Keratinocyte (primary cell): ENCODE results near the gene CBY1. TPM values are rescaled to one million over a fixed set of nuclear protein-coding genes. Genes with fewer than 3 reads are reported as not detected.

ENCODE experiments used
- DNase-seq: peaks from one replicate; pipeline ENCODE4 v3.0.0-alpha.2; 2011; ENCODE audit warnings: low read depth, missing footprints, low spot score
- FAIRE-seq: peaks from 2 replicates; lab custom pipeline; 2011; peaks lifted over from hg19 to GRCh38; lab: Jason Lieb, UNC
- H2AFZ ChIP-seq: 2 replicates; pipeline ENCODE4 v1.6.0; 2012; ENCODE audit warnings: low read length, control low read depth, inconsistent platforms; ENCODE audit not compliant: control insufficient read depth
- H3K27ac ChIP-seq: 2 replicates; pipeline ENCODE4 v1.5.1; 2011; ENCODE audit warnings: low read length; ENCODE audit not compliant: control insufficient read depth, insufficient read depth
- H3K27me3 ChIP-seq: 3 replicates; pipeline ENCODE4 v1.6.0; 2011; ENCODE audit warnings: low read length; ENCODE audit not compliant: control insufficient read depth, insufficient read depth; ENCODE audit errors: extremely low read depth
- H3K36me3 ChIP-seq, 2 experiments: 2 replicates in 1 of 2; 3 replicates in 1 of 2; pipeline ENCODE4 v1.5.1; 2011; ENCODE audit warnings: low read length in 2 of 2, mild to moderate bottlenecking in 1 of 2; ENCODE audit not compliant: control insufficient read depth in 2 of 2, insufficient read depth in 2 of 2; ENCODE audit errors: extremely low read depth in 1 of 2
- H3K4me1 ChIP-seq: 3 replicates; pipeline ENCODE4 v1.5.1; 2011; ENCODE audit warnings: low read length; ENCODE audit not compliant: control insufficient read depth, insufficient read depth; ENCODE audit errors: extremely low read depth
- H3K4me2 ChIP-seq: 3 replicates; pipeline ENCODE4 v1.6.0; 2011; ENCODE audit warnings: low read depth, low read length; ENCODE audit not compliant: control insufficient read depth, insufficient read depth; ENCODE audit errors: extremely low read depth
- H3K4me3 ChIP-seq, 3 experiments: fragments of 200-600 bp in 1 of 3; sonication (generic) in 1 of 3; 2 replicates in 2 of 3; 3 replicates in 1 of 3; pipeline ENCODE4 v1.5.1; 2011 to 2016; ENCODE audit warnings: low read length in 3 of 3, mild to moderate bottlenecking in 3 of 3, control low read depth in 2 of 3, inconsistent platforms in 1 of 3, low read depth in 1 of 3, mixed read lengths in 1 of 3, mixed run types in 1 of 3, moderate library complexity in 1 of 3; ENCODE audit not compliant: control insufficient read depth in 2 of 3, insufficient read depth in 2 of 3; ENCODE audit errors: extremely low read depth in 1 of 3
- H3K79me2 ChIP-seq: 2 replicates; pipeline ENCODE4 v1.6.0; 2012; ENCODE audit warnings: low read length; ENCODE audit not compliant: control insufficient read depth, insufficient read depth
- H3K9ac ChIP-seq: 3 replicates; pipeline ENCODE4 v1.6.0; 2011; ENCODE audit warnings: low read length; ENCODE audit not compliant: control insufficient read depth, insufficient read depth; ENCODE audit errors: extremely low read depth
- H3K9me1 ChIP-seq: 3 replicates; pipeline ENCODE4 v1.6.0; 2011; ENCODE audit warnings: low read length; ENCODE audit not compliant: control insufficient read depth, insufficient read depth; ENCODE audit errors: extremely low read depth
- H3K9me3 ChIP-seq: 2 replicates; pipeline ENCODE4 v1.5.1; 2012; ENCODE audit warnings: low read depth, low read length; ENCODE audit not compliant: control insufficient read depth
- H4K20me1 ChIP-seq: 3 replicates; pipeline ENCODE4 v1.6.0; 2011; ENCODE audit warnings: low read length; ENCODE audit not compliant: control insufficient read depth, insufficient read depth; ENCODE audit errors: extremely low read depth
- EZH2 ChIP-seq: IDR thresholded peaks from one replicate; pipeline ENCODE4 v1.6.1; 2012; ENCODE audit warnings: inconsistent platforms, mild to moderate bottlenecking, low read length, moderate library complexity
- dilution Hi-C: fragments of 300-500 bp; cut with MboI; formaldehyde crosslinking; loops from one replicate; pipeline ENCODE4 v1.7.0; 2020; ENCODE audit warnings: low sequenced_read_pairs; ENCODE audit not compliant: extremely low pct_ligation_motif_present
- polyA plus RNA-seq, 5 experiments: library from polyadenylated mRNA; depleted of rRNA in 3 of 5; stranded (reverse) in 3 of 5; stranded (forward) in 1 of 5; unstranded in 1 of 5; fragments of >200 nt; gene quantifications; 1 replicate in 1 of 5; 2 replicates in 3 of 5; 3 replicates in 1 of 5; pipeline versions ENCODE4 v1.2.1 to v1.2.3, GENCODE V29; 2011 to 2012; ENCODE audit warnings: missing spikeins in 2 of 5, low read depth in 1 of 5, low replicate concordance in 1 of 5
- TF ChIP-seq, protein P1 (sequence below), 3 experiments: IDR thresholded peaks in 1 of 3; conservative IDR thresholded peaks in 1 of 3; optimal IDR thresholded peaks in 1 of 3; 2 replicates in 2 of 3; 3 replicates in 1 of 3; pipeline versions ENCODE3 to v1.5.1; 2011; ENCODE audit warnings: low read length in 3 of 3, mild to moderate bottlenecking in 3 of 3, moderate library complexity in 2 of 3, control low read depth in 1 of 3, inconsistent platforms in 1 of 3; ENCODE audit not compliant: insufficient read depth in 2 of 3; ENCODE audit errors: extremely low read depth in 1 of 3

CBY1 gene
- polyA plus RNA-seq, 1 donor (not counting 4 experiments of a cell fraction or from before 2014, with no cell fraction given) = 40.3 TPM

GRCh38 chr22:38712486-38713207, 56.2 kb downstream of the CBY1 start:
- peaks cover 8% of the 10 kb centered on the region for H3K4me1 ChIP-seq
- dilution Hi-C loops = no loop called here
- H2AFZ ChIP-seq = no peak overlapping the region
- peaks cover 80% of the 10 kb centered on the region for H3K79me2 ChIP-seq
- H3K27me3 ChIP-seq = no peaks in the 10 kb centered on the region
- H3K9ac ChIP-seq = no peak overlapping the region
- H3K36me3 ChIP-seq = peaks cover 7 to 31% of the 10 kb centered on the region in 2 experiments
- FAIRE-seq = no peak
- DNase-seq = no peak
- no peak overlapping the region for H3K4me3 ChIP-seq
- H3K27ac ChIP-seq = no peak overlapping the region
- TF ChIP-seq, protein P1, sequence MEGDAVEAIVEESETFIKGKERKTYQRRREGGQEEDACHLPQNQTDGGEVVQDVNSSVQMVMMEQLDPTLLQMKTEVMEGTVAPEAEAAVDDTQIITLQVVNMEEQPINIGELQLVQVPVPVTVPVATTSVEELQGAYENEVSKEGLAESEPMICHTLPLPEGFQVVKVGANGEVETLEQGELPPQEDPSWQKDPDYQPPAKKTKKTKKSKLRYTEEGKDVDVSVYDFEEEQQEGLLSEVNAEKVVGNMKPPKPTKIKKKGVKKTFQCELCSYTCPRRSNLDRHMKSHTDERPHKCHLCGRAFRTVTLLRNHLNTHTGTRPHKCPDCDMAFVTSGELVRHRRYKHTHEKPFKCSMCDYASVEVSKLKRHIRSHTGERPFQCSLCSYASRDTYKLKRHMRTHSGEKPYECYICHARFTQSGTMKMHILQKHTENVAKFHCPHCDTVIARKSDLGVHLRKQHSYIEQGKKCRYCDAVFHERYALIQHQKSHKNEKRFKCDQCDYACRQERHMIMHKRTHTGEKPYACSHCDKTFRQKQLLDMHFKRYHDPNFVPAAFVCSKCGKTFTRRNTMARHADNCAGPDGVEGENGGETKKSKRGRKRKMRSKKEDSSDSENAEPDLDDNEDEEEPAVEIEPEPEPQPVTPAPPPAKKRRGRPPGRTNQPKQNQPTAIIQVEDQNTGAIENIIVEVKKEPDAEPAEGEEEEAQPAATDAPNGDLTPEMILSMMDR (optimal IDR thresholded peaks at IDR 0.05 in 1 of 3, IDR thresholded peaks at IDR 0.05 in 1 of 3, conservative IDR thresholded peaks at IDR 0.05 in 1 of 3; ENCODE audit: extremely low read depth in 1 of 3, insufficient read depth in 2 of 3, low read length in 3 of 3) = no peak
- no peak for TF ChIP-seq EZH2
- H4K20me1 ChIP-seq = peaks cover 15% of the 10 kb centered on the region
- H3K9me1 ChIP-seq = peaks cover 14% of the 10 kb centered on the region
- H3K4me2 ChIP-seq = no peak overlapping the region
- H3K9me3 ChIP-seq = no peaks in the 10 kb centered on the region

DNA sequence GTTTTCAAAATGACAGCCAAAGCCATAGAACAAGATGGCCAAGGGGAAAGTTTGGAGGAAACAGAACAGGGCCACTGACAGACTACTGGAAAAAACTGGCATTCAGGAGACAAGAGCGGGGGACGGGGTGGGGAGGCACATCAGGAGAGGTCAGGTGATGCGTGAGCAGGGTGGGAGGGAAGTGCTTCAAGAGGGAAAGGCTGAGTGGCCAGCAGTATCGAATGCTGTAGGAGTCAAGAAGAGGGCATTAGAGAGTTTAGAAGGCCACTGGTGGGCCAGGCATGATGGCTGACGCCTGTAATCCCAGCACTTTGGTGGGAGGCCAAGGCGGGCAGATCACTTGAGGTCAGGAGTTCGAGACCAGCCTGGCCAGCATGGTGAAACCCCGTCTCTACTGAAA, 57.5 kb downstream of the CBY1 start:
- dilution Hi-C loops = no loop called here
- Histone ChIP-seq H3K4me2 (no peak overlapping the region), H3K36me3 (peaks cover 9 to 35% of the 10 kb centered on the region in 2 experiments), H4K20me1 (peaks cover 11% of the 10 kb centered on the region), H2AFZ (no peak overlapping the region), H3K4me1 (peaks cover 14% of the 10 kb centered on the region), H3K27ac (no peak overlapping the region), H3K4me3 (no peak overlapping the region), H3K79me2 (peaks cover 68% of the 10 kb centered on the region), H3K27me3 (no peaks in the 10 kb centered on the region), H3K9ac (no peak overlapping the region), H3K9me3 (no peaks in the 10 kb centered on the region), H3K9me1 (peaks cover 7% of the 10 kb centered on the region)
- TF ChIP-seq EZH2 = no peak
- TF ChIP-seq, protein P1 (optimal IDR thresholded peaks at IDR 0.05 in 1 of 3, IDR thresholded peaks at IDR 0.05 in 1 of 3, conservative IDR thresholded peaks at IDR 0.05 in 1 of 3; ENCODE audit: extremely low read depth in 1 of 3, insufficient read depth in 2 of 3, low read length in 3 of 3) = no peak
- DNase-seq (no peak), FAIRE-seq (no peak)
